ENCODE data around the gene CARMIL1. TPM values are rescaled to one million over a fixed set of nuclear protein-coding genes. Genes with fewer than 3 reads are reported as not detected.

Gene CARMIL1
- polyA plus RNA-seq, 1 of the 3 experiments (the other 2 are of a cell fraction) = 1.7 TPM

- Histone ChIP-seq H3F3A (replicated peaks; ENCODE audit: insufficient read depth) (no peaks in the 10 kb centered on the region), H3K4me1 (ENCODE audit: control insufficient read depth in 1 of 2, insufficient read depth in 2 of 2, low read depth in 1 of 2, low read length in 1 of 2) (no peaks in the 10 kb centered on the region; a peak in 1 of 4 replicates), H3K9me2 (no peaks in the 10 kb centered on the region), H3K27ac (ENCODE audit: low read depth in 2 of 2, low read length in 1 of 2) (no peak overlapping the region), H3K27me3 (ENCODE audit: insufficient read depth) (no peaks in the 10 kb centered on the region), H2AFZ (ENCODE audit: low read depth) (no peak overlapping the region), H4K20me1 (ENCODE audit: insufficient read depth) (no peaks in the 10 kb centered on the region), H3K79me2 (ENCODE audit: insufficient read depth) (no peaks in the 10 kb centered on the region), H3K4me2 (no peak overlapping the region), H3K36me3 (replicated peaks in 1 of 2; ENCODE audit: control insufficient read depth in 1 of 2, insufficient read depth in 2 of 2, low read length in 1 of 2) (no peaks in the 10 kb centered on the region), H3K9ac (no peak overlapping the region), H3K9me3 (no peaks in the 10 kb centered on the region), H3K4me3 (ENCODE audit: low read depth in 2 of 2, low read length in 1 of 2) (no peak overlapping the region)
- DNase-seq = no peak
- TF ChIP-seq POLR2AphosphoS5 (IDR thresholded peaks at IDR 0.05; ENCODE audit: low read depth, low read length) (no peak), EZH2phosphoT487 (IDR thresholded peaks at IDR 0.05; ENCODE audit: borderline replicate concordance, low read depth) (no peak), RXRA (IDR thresholded peaks at IDR 0.05; ENCODE audit: borderline replicate concordance, low read depth) (no peak), NFIC (IDR thresholded peaks at IDR 0.05; ENCODE audit: borderline replicate concordance) (no peak), JUND (IDR thresholded peaks at IDR 0.05) (no peak), GATA2 (CRISPR knock-in tag; IDR thresholded peaks at IDR 0.05) (no peak), ELF1 (IDR thresholded peaks at IDR 0.05) (no peak), FOXJ3 (CRISPR knock-in tag; IDR thresholded peaks at IDR 0.05) (no peak), CTCF (IDR thresholded peaks at IDR 0.05) (no peak), RCOR1 (IDR thresholded peaks at IDR 0.05; ENCODE audit: low read length) (no peak), EP300 (IDR thresholded peaks at IDR 0.05; ENCODE audit: borderline replicate concordance in 1 of 2, low read depth in 1 of 2, low read length in 1 of 2) (no peak), USF1 (IDR thresholded peaks at IDR 0.05; ENCODE audit: borderline replicate concordance, low read depth) (no peak), FOXM1 (IDR thresholded peaks at IDR 0.05; ENCODE audit: low read depth) (no peak), MAX (IDR thresholded peaks at IDR 0.05; ENCODE audit: low read depth) (no peak), USF2 (IDR thresholded peaks at IDR 0.05; ENCODE audit: borderline replicate concordance, low read depth, low read length) (no peak), NRF1 (IDR thresholded peaks at IDR 0.05; ENCODE audit: low read depth, low read length) (no peak), TCF12 (IDR thresholded peaks at IDR 0.05) (no peak)
- ChIA-PET CTCF (no interaction called here), POLR2A (no interaction called here)
- 78% methylated on average over 2 of the region's 2 CpGs for WGBS (ENCODE audit: low lambda C conversion rate)
These were observed 91.8 kb downstream of the CARMIL1 start for GRCh38 chr6:25371037-25371347.

GRCh38 chr6:25375125-25375524 lies 96.0 kb downstream of the CARMIL1 start:
- ChIA-PET CTCF (no interaction called here), POLR2A (no interaction called here)
- Histone ChIP-seq H3K79me2 (ENCODE audit: insufficient read depth) (peaks cover 3% of the 10 kb centered on the region; the same call in 1 of the 2 replicates), H3K36me3 (replicated peaks in 1 of 2; ENCODE audit: control insufficient read depth in 1 of 2, insufficient read depth in 2 of 2, low read length in 1 of 2) (no peaks in the 10 kb centered on the region), H4K20me1 (ENCODE audit: insufficient read depth) (no peaks in the 10 kb centered on the region), H3K4me1 (ENCODE audit: control insufficient read depth in 1 of 2, insufficient read depth in 2 of 2, low read depth in 1 of 2, low read length in 1 of 2) (no peaks in the 10 kb centered on the region), H3K4me2 (no peak overlapping the region), H3F3A (replicated peaks; ENCODE audit: insufficient read depth) (no peaks in the 10 kb centered on the region), H3K4me3 (ENCODE audit: low read depth in 2 of 2, low read length in 1 of 2) (no peak overlapping the region), H3K9me3 (no peaks in the 10 kb centered on the region), H3K27me3 (ENCODE audit: insufficient read depth) (no peaks in the 10 kb centered on the region), H2AFZ (ENCODE audit: low read depth) (no peak overlapping the region), H3K9me2 (no peaks in the 10 kb centered on the region), H3K9ac (no peak overlapping the region), H3K27ac (ENCODE audit: low read depth in 2 of 2, low read length in 1 of 2) (no peak overlapping the region)
- 100% methylated on average over 1 of the region's 1 CpG for WGBS (ENCODE audit: low lambda C conversion rate)
- TF ChIP-seq ELF1 (IDR thresholded peaks at IDR 0.05) = no peak
- TF ChIP-seq NRF1 (IDR thresholded peaks at IDR 0.05; ENCODE audit: low read depth, low read length) = no peak
- TF ChIP-seq JUND (IDR thresholded peaks at IDR 0.05) = no peak
- TF ChIP-seq ZBTB33 (IDR thresholded peaks at IDR 0.05; ENCODE audit: borderline replicate concordance, low read depth) = no peak
- no peak for TF ChIP-seq GATA2 (CRISPR knock-in tag; IDR thresholded peaks at IDR 0.05)
- no peak for TF ChIP-seq RFX5 (IDR thresholded peaks at IDR 0.05; ENCODE audit: low read length)
- DNase-seq = no peak
